Mucosa of descending colon (tissue), 3 donors: Measurements from ENCODE around the gene ACOT7. TPM values are rescaled to one million over a fixed set of nuclear protein-coding genes. Genes with fewer than 3 reads are reported as not detected.
A peak's percentile ranks its signal among the peaks of the same experiment; 100 is the strongest.

Experiments used
- ATAC-seq: fragments of 200-7000 bp; cut with Tn5 transposase; one replicate; pipeline ENCODE4 v1.9.1; 2020; ENCODE audit warnings: mild to moderate bottlenecking, moderate library complexity
- DNase-seq, 3 donors: peaks; one replicate each; pipeline ENCODE4 v3.0.0-alpha.2; 2020
- H3K36me3 ChIP-seq: fragments of 200-600 bp; one replicate; pipeline ENCODE4 v1.8.0; 2021; ENCODE audit warnings: low read depth, mild to moderate bottlenecking
- H3K4me1 ChIP-seq: fragments of 200-600 bp; one replicate; pipeline ENCODE4 v1.8.0; 2021; ENCODE audit warnings: low read depth, mild to moderate bottlenecking
- H3K4me3 ChIP-seq: fragments of 200-600 bp; one replicate; pipeline ENCODE4 v1.8.0; 2021; ENCODE audit warnings: mild to moderate bottlenecking
- H3K9me3 ChIP-seq: fragments of 200-600 bp; one replicate; pipeline ENCODE4 v1.8.0; 2021; ENCODE audit warnings: mild to moderate bottlenecking
- CTCF ChIP-seq: fragments of 200-600 bp; IDR thresholded peaks from one replicate; pipeline ENCODE4 v1.8.0; 2022; ENCODE audit warnings: antibody characterized with exemption, mild to moderate bottlenecking
- intact Hi-C, 2 donors: fragments of 100-400 bp; cut with DNase I in 1 of 2; cut with micrococcal nuclease in 1 of 2; formaldehyde crosslinking; loops; one replicate each; pipeline versions ENCODE4 v1.11.0 to v1.11.1; 2022; cut with DNase I, micrococcal nuclease
- total RNA-seq, 3 donors: library from RNA; stranded (reverse); fragmentation: NEBNext Ultra II Directional in 2 of 3; extraction: Animal tissue kit (Norgen Biotek cat#: 25700) in 2 of 3; gene quantifications; one replicate each; pipeline versions ENCODE4 v1.2.1 to v1.2.4, GENCODE V29; 2021 to 2023
- donor health status: DM: no; HTN: no; CAD: no; lungs with moderate emphysema.
- donor health status: DM: no; HTN: no; CAD: no.
- donor health status: DM: no; HTN: yes; CAD: no.

Gene ACOT7
- total RNA-seq, 3 donors from 2014 or later, result 37.9 to 60.1 (median 42.7) TPM

- no peak for TF ChIP-seq CTCF
- peak overlapping the region; percentile 32 for H3K4me3 ChIP-seq
- no peaks in the 10 kb centered on the region for H3K36me3 ChIP-seq
- intact Hi-C loops, result no loop called here
- H3K4me1 ChIP-seq, result peaks cover 16% of the 10 kb centered on the region
- ATAC-seq (peak; percentile 7), DNase-seq (peak in 1 of 3 donors; percentile 33)
- no peaks in the 10 kb centered on the region for H3K9me3 ChIP-seq
These were observed 133.1 kb downstream of the ACOT7 start for GRCh38 chr1:6260433-6260934.

DNA sequence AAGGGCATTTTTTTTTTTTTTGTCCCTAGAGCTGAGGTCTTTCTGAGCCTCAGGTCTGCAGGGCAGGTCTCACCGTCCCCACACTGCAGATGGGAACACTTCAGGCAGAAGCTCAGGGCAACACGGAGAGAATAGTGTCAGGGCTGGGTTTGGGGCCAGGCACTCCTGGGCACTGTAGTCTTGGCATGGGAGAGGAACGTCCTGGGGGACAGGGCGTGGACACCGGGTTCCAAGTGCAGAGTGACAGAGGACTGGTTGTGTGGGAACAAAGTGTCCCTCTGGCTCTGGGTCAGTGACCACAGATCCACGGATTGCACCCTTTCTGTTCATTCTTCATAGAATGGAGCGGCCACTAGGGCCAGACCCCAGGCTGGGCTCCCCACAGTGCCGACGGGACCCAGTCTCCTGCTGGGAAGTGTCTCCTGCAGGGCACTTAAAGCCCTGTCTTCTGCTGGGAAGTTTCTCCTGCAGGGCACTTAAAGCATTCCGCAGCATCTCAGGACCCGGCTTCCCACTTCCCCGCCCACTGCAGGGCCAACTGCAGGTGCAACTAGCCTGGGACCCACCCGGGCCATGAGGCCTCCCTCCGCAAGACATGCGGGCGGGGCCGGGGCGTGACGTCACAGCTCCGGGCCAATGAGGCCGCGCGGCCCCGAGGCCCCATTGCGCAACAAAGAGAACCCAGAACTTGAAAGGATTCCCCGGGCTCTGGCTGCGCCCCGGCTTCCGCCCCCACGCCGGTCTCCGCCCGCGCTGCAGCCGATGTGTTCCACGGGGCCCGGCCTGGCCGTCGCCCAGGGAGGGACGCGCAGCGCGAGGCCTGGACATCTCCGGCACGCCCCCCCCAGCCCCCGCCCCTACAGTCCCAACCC lies 133.8 kb downstream of the ACOT7 start:
- Histone ChIP-seq H3K9me3 (no peaks in the 10 kb centered on the region), H3K36me3 (no peaks in the 10 kb centered on the region), H3K4me3 (peak overlapping the region; percentile 32), H3K4me1 (peaks cover 16% of the 10 kb centered on the region)
- peak; percentile 75 for ATAC-seq
- DNase-seq, result peak; percentile 87 to 88 (median 87)
- TF ChIP-seq CTCF, result no peak
- intact Hi-C loops, result no loop called here

- peaks cover 16% of the 10 kb centered on the region for H3K4me1 ChIP-seq
- ATAC-seq, result peak; percentile 19
- peak in 2 of 3 donors; percentile 66 to 70 for DNase-seq
- H3K36me3 ChIP-seq, result no peaks in the 10 kb centered on the region
- intact Hi-C loops, result no loop called here
- H3K9me3 ChIP-seq, result no peaks in the 10 kb centered on the region
- no peak for TF ChIP-seq CTCF
- H3K4me3 ChIP-seq, result no peak overlapping the region
These were observed 134.9 kb downstream of the ACOT7 start for GRCh38 chr1:6258675-6259074.

GRCh38 chr1:6257541-6258069 lies 136.0 kb downstream of the ACOT7 start:
- no peak for DNase-seq
- TF ChIP-seq CTCF, result no peak
- Histone ChIP-seq H3K9me3 (no peaks in the 10 kb centered on the region), H3K4me3 (no peak overlapping the region), H3K4me1 (peaks cover 16% of the 10 kb centered on the region), H3K36me3 (no peaks in the 10 kb centered on the region)
- ATAC-seq, result no peak
- intact Hi-C loops, result no loop called here

- intact Hi-C loops, result no loop called here
- H3K4me1 ChIP-seq, result peaks cover 16% of the 10 kb centered on the region
- no peak for ATAC-seq
- DNase-seq, result no peak
- no peaks in the 10 kb centered on the region for H3K36me3 ChIP-seq
- H3K9me3 ChIP-seq, result no peaks in the 10 kb centered on the region
- H3K4me3 ChIP-seq, result no peak overlapping the region
- no peak for TF ChIP-seq CTCF
These were observed 136.9 kb downstream of the ACOT7 start for GRCh38 chr1:6256645-6257044.
